Globus pallidus (tissue), 1 donor: ENCODE measurements around the gene BNC2.

Experiments
- DNase-seq: peaks from one replicate; pipeline ENCODE4 v3.0.0-alpha.2; 2015; ENCODE audit warnings: low spot score

BNC2 gene

GRCh38 chr9:16368237-16369087 lies 502.0 kb downstream of the BNC2 start:
- no peak for DNase-seq

GRCh38 chr9:16367605-16368231 lies 502.8 kb downstream of the BNC2 start:
- no peak for DNase-seq

- no peak for DNase-seq
These were observed 506.1 kb downstream of the BNC2 start for GRCh38 chr9:16364347-16364746.

- DNase-seq = no peak
These were observed 506.6 kb downstream of the BNC2 start for GRCh38 chr9:16363916-16364315.

GRCh38 chr9:16363073-16363781 lies 507.2 kb downstream of the BNC2 start:
- no peak for DNase-seq

GRCh38 chr9:16361939-16362338 lies 508.5 kb downstream of the BNC2 start:
- DNase-seq = no peak

GRCh38 chr9:16361118-16361517 lies 509.4 kb downstream of the BNC2 start:
- no peak for DNase-seq

- DNase-seq = no peak
These were observed 510.2 kb downstream of the BNC2 start for GRCh38 chr9:16360247-16360646.
